Type B pancreatic cell (in vitro differentiated cells): ENCODE results near the gene TASP1. TPM values are rescaled to one million over a fixed set of nuclear protein-coding genes. Genes with fewer than 3 reads are reported as not detected.

Source experiments
- DNase-seq: peaks from one replicate; pipeline ENCODE4 v3.0.0; 2021; ENCODE audit warnings: mixed read lengths; ENCODE audit not compliant: unreplicated experiment; ENCODE audit errors: extremely low spot score
- H3K27ac Mint-ChIP-seq: 2 replicates; pipeline ENCODE4 v1.8.0; 2021; ENCODE audit warnings: mild to moderate bottlenecking, mixed read lengths
- H3K27me3 Mint-ChIP-seq: 2 replicates; pipeline ENCODE4 v1.8.0; 2021; ENCODE audit warnings: mixed read lengths
- H3K36me3 Mint-ChIP-seq: 2 replicates; pipeline ENCODE4 v1.8.0; 2021; ENCODE audit warnings: mixed read lengths
- H3K4me1 Mint-ChIP-seq: one replicate; pipeline ENCODE4 v1.8.0; 2021; ENCODE audit warnings: mixed read lengths; ENCODE audit not compliant: unreplicated experiment
- H3K4me3 Mint-ChIP-seq: 2 replicates; pipeline ENCODE4 v1.8.0; 2021; ENCODE audit warnings: mild to moderate bottlenecking, mixed read lengths
- H3K9me3 Mint-ChIP-seq: 2 replicates; pipeline ENCODE4 v1.8.0; 2021; ENCODE audit warnings: mixed read lengths
- CTCF ChIP-seq: fragments of 200-600 bp; sonication (generic); conservative IDR thresholded peaks from 2 replicates; pipeline ENCODE4 v1.5.0; 2021; ENCODE audit warnings: antibody characterized with exemption, mild to moderate bottlenecking
- total RNA-seq: library from RNA; stranded (reverse); gene quantifications from 2 replicates; pipeline ENCODE4 v1.2.1, GENCODE V29; 2021; ENCODE audit warnings: low replicate concordance

TASP1 gene
- total RNA-seq, 1 donor from 2014 or later = 16.7 TPM

- Mint-ChIP-seq H3K36me3 (no peaks in the 10 kb centered on the region), H3K27me3 (no peaks in the 10 kb centered on the region), H3K27ac (no peak overlapping the region), H3K4me1 (no peaks in the 10 kb centered on the region), H3K4me3 (no peak overlapping the region), H3K9me3 (peaks cover 4% of the 10 kb centered on the region)
- TF ChIP-seq CTCF = no peak
- DNase-seq = no peak
Observed at GRCh38 chr20:13671916-13672378, 33.2 kb upstream of the TASP1 start.

GRCh38 chr20:13671512-13671911 is 32.8 kb upstream of the TASP1 start:
- peaks cover 4% of the 10 kb centered on the region for H3K9me3 Mint-ChIP-seq
- TF ChIP-seq CTCF = no peak
- no peak overlapping the region for H3K27ac Mint-ChIP-seq
- no peaks in the 10 kb centered on the region for H3K36me3 Mint-ChIP-seq
- no peaks in the 10 kb centered on the region for H3K27me3 Mint-ChIP-seq
- no peaks in the 10 kb centered on the region for H3K4me1 Mint-ChIP-seq
- DNase-seq = no peak
- H3K4me3 Mint-ChIP-seq = no peak overlapping the region

GRCh38 chr20:13670160-13670559 is 31.4 kb upstream of the TASP1 start:
- Mint-ChIP-seq H3K9me3 (peaks cover 4% of the 10 kb centered on the region), H3K27me3 (no peaks in the 10 kb centered on the region), H3K4me3 (no peak overlapping the region), H3K36me3 (no peaks in the 10 kb centered on the region), H3K4me1 (no peaks in the 10 kb centered on the region), H3K27ac (no peak overlapping the region)
- TF ChIP-seq CTCF = no peak
- no peak for DNase-seq

- DNase-seq = no peak
- no peaks in the 10 kb centered on the region for H3K36me3 Mint-ChIP-seq
- H3K4me1 Mint-ChIP-seq = no peaks in the 10 kb centered on the region
- no peaks in the 10 kb centered on the region for H3K9me3 Mint-ChIP-seq
- H3K27ac Mint-ChIP-seq = no peak overlapping the region
- TF ChIP-seq CTCF = no peak
- no peak overlapping the region for H3K4me3 Mint-ChIP-seq
- peaks cover 4% of the 10 kb centered on the region for H3K27me3 Mint-ChIP-seq
Observed at GRCh38 chr20:13665709-13666395, 27.1 kb upstream of the TASP1 start.

GRCh38 chr20:13661070-13661685 is 22.4 kb upstream of the TASP1 start:
- no peak for TF ChIP-seq CTCF
- H3K27me3 Mint-ChIP-seq = peaks cover 4% of the 10 kb centered on the region
- H3K4me3 Mint-ChIP-seq = no peak overlapping the region
- no peak for DNase-seq
- H3K4me1 Mint-ChIP-seq = no peaks in the 10 kb centered on the region
- H3K36me3 Mint-ChIP-seq = no peaks in the 10 kb centered on the region
- no peak overlapping the region for H3K27ac Mint-ChIP-seq
- H3K9me3 Mint-ChIP-seq = no peaks in the 10 kb centered on the region
